H9 (cell line): ENCODE results near the gene KCTD16. TPM values are rescaled to one million over a fixed set of nuclear protein-coding genes. Genes with fewer than 3 reads are reported as not detected.

Experiments used
- DNase-seq: peaks from one replicate; pipeline ENCODE4 v3.0.0-alpha.2; 2017
- H2AFZ ChIP-seq: one replicate; pipeline ENCODE4 v1.6.1; 2013; ENCODE audit warnings: mild to moderate bottlenecking, low read length, control low read depth, moderate library complexity
- H2AK5ac ChIP-seq: 2 replicates; pipeline ENCODE4 v1.6.1; 2013; ENCODE audit warnings: low read length, control low read depth, mixed read lengths; ENCODE audit not compliant: insufficient read length
- H2BK120ac ChIP-seq: one replicate; pipeline ENCODE4 v1.6.1; 2013; ENCODE audit warnings: low read depth, mild to moderate bottlenecking, low read length, control low read depth, inconsistent platforms; ENCODE audit not compliant: poor library complexity, severe bottlenecking
- H2BK12ac ChIP-seq: 2 replicates; pipeline ENCODE4 v1.6.1; 2013; ENCODE audit warnings: low read length, control low read depth, mixed read lengths, low read depth; ENCODE audit not compliant: insufficient read length
- H2BK15ac ChIP-seq: 2 replicates; pipeline ENCODE4 v1.6.1; 2013; ENCODE audit warnings: low read depth, low read length, control low read depth
- H2BK20ac ChIP-seq: one replicate; pipeline ENCODE4 v1.6.1; 2013; ENCODE audit warnings: low read depth, mild to moderate bottlenecking, low read length, control low read depth, inconsistent platforms; ENCODE audit not compliant: poor library complexity, severe bottlenecking
- H2BK5ac ChIP-seq: 2 replicates; pipeline ENCODE4 v1.6.1; 2013; ENCODE audit warnings: low read length, control low read depth, mixed read lengths; ENCODE audit not compliant: insufficient read length
- H3K14ac ChIP-seq: 2 replicates; pipeline ENCODE4 v1.6.1; 2013; ENCODE audit warnings: low read length, control low read depth; ENCODE audit not compliant: insufficient read depth
- H3K18ac ChIP-seq: 2 replicates; pipeline ENCODE4 v1.6.1; 2013; ENCODE audit warnings: low read depth, mild to moderate bottlenecking, mixed read lengths, low read length, control low read depth; ENCODE audit not compliant: insufficient read length
- H3K23ac ChIP-seq: 2 replicates; pipeline ENCODE4 v1.6.1; 2013; ENCODE audit warnings: low read length, control low read depth, mixed read lengths, low read depth; ENCODE audit not compliant: insufficient read length
- H3K23me2 ChIP-seq: 2 replicates; pipeline ENCODE4 v1.6.1; 2013; ENCODE audit warnings: low read depth, mild to moderate bottlenecking, mixed read lengths, low read length, control low read depth; ENCODE audit not compliant: insufficient read length, poor library complexity, severe bottlenecking
- H3K27ac ChIP-seq: 2 replicates; pipeline ENCODE4 v1.5.1; 2013; ENCODE audit warnings: low read length, control low read depth, mixed read lengths, low read depth; ENCODE audit not compliant: insufficient read length
- H3K27me3 ChIP-seq: 2 replicates; pipeline ENCODE4 v1.6.1; 2013; ENCODE audit warnings: low read length, control low read depth, inconsistent platforms; ENCODE audit not compliant: insufficient read depth
- H3K4ac ChIP-seq: 2 replicates; pipeline ENCODE4 v1.6.1; 2013; ENCODE audit warnings: low read depth, mild to moderate bottlenecking, control low read depth, inconsistent platforms, low read length, moderate library complexity
- H3K4me1 ChIP-seq: 2 replicates; pipeline ENCODE4 v1.6.1; 2013; ENCODE audit warnings: low read length, control low read depth, inconsistent platforms; ENCODE audit not compliant: insufficient read depth
- H3K4me2 ChIP-seq: 2 replicates; pipeline ENCODE4 v1.6.1; 2013; ENCODE audit warnings: low read length, control low read depth, mixed read lengths; ENCODE audit not compliant: insufficient read length, insufficient read depth
- H3K56ac ChIP-seq: 2 replicates; pipeline ENCODE4 v1.6.1; 2013; ENCODE audit warnings: low read depth, mild to moderate bottlenecking, mixed read lengths, low read length, control low read depth; ENCODE audit not compliant: insufficient read length
- H3K79me1 ChIP-seq: 2 replicates; pipeline ENCODE4 v1.6.1; 2013; ENCODE audit warnings: low read depth, mild to moderate bottlenecking, moderate library complexity, low read length, control low read depth, inconsistent platforms; ENCODE audit not compliant: insufficient read depth, poor library complexity, severe bottlenecking
- H3K79me2 ChIP-seq: 2 replicates; pipeline ENCODE4 v1.6.1; 2013; ENCODE audit warnings: low read length, control low read depth, inconsistent platforms; ENCODE audit not compliant: insufficient read depth
- H3K9ac ChIP-seq: 2 replicates; pipeline ENCODE4 v1.6.1; 2013; ENCODE audit warnings: low read length, control low read depth, mixed read lengths; ENCODE audit not compliant: insufficient read length; ENCODE audit errors: extremely low read depth
- H3K9me3 ChIP-seq: one replicate; pipeline ENCODE4 v1.6.1; 2013; ENCODE audit warnings: low read depth, low read length, inconsistent platforms; ENCODE audit not compliant: control insufficient read depth
- H3T11ph ChIP-seq: one replicate; pipeline ENCODE4 v1.6.1; 2013; ENCODE audit warnings: mild to moderate bottlenecking, low read length, control low read depth, inconsistent platforms
- H4K20me1 ChIP-seq: one replicate; pipeline ENCODE4 v1.6.1; 2013; ENCODE audit not compliant: control insufficient read depth, insufficient read length, insufficient read depth
- H4K5ac ChIP-seq: 2 replicates; pipeline ENCODE4 v1.6.1; 2013; ENCODE audit warnings: low read depth, mild to moderate bottlenecking, mixed read lengths, low read length, control low read depth; ENCODE audit not compliant: insufficient read length
- H4K8ac ChIP-seq: replicated peaks from 2 replicates; pipeline ENCODE4 v1.6.1; 2013; ENCODE audit warnings: low read length, control low read depth, mixed read lengths, low read depth; ENCODE audit not compliant: insufficient read length
- H4K91ac ChIP-seq: 2 replicates; pipeline ENCODE4 v1.6.1; 2013; ENCODE audit warnings: low read depth, mild to moderate bottlenecking, moderate library complexity, mixed read lengths, low read length, control low read depth; ENCODE audit not compliant: insufficient read length
- H3K27ac Mint-ChIP-seq, 3 experiments: 2 replicates in 2 of 3; 3 replicates in 1 of 3; pipeline ENCODE4 v1.8.0; 2020 to 2021; ENCODE audit warnings: mixed read lengths in 3 of 3, mild to moderate bottlenecking in 1 of 3, moderate library complexity in 1 of 3
- H3K27me3 Mint-ChIP-seq: 2 replicates; pipeline ENCODE4 v1.8.0; 2021; ENCODE audit warnings: low read depth, mild to moderate bottlenecking, moderate library complexity, mixed read lengths
- H3K36me3 Mint-ChIP-seq, 3 experiments: 2 replicates in 2 of 3; 3 replicates in 1 of 3; pipeline ENCODE4 v1.8.0; 2020 to 2021; ENCODE audit warnings: low read depth in 3 of 3, mixed read lengths in 3 of 3; ENCODE audit not compliant: insufficient read depth in 1 of 3
- H3K4me1 Mint-ChIP-seq, 2 experiments: 2 replicates each; pipeline ENCODE4 v1.8.0; 2020; ENCODE audit warnings: mixed read lengths in 2 of 2
- H3K4me3 Mint-ChIP-seq, 2 experiments: 2 replicates in 1 of 2; 3 replicates in 1 of 2; pipeline ENCODE4 v1.8.0; 2020 to 2021; ENCODE audit warnings: mild to moderate bottlenecking in 2 of 2, mixed read lengths in 2 of 2, moderate library complexity in 1 of 2
- H3K9me3 Mint-ChIP-seq, 2 experiments: 2 replicates in 1 of 2; 3 replicates in 1 of 2; pipeline ENCODE4 v1.8.0; 2020; ENCODE audit warnings: mild to moderate bottlenecking in 2 of 2, mixed read lengths in 2 of 2, moderate library complexity in 1 of 2
- WGBS: extraction: QIAGEN DNeasy Blood & Tissue Kit; methylation state at CpG from one replicate; pipeline ENCODE4 v1.1.7; 2013; ENCODE audit warnings: missing lambda C conversion rate, low lambda C conversion rate, mixed read lengths; ENCODE audit not compliant: insufficient read length; ENCODE audit errors: extremely low coverage; 5-methylcytosine and 5-hydroxymethylcytosine counted together
- total RNA-seq: library from RNA; stranded (reverse); gene quantifications from 2 replicates; pipeline ENCODE4 v1.2.1, GENCODE V29; 2021
- TF ChIP-seq, protein P1 (sequence below): fragments of 200-600 bp; sonication (generic); conservative IDR thresholded peaks from 3 replicates; pipeline ENCODE4 v1.8.0; 2021; ENCODE audit warnings: antibody characterized with exemption, mild to moderate bottlenecking

The KCTD16 gene
- total RNA-seq, 1 experiment from 2014 or later, result 0.09 TPM

DNA sequence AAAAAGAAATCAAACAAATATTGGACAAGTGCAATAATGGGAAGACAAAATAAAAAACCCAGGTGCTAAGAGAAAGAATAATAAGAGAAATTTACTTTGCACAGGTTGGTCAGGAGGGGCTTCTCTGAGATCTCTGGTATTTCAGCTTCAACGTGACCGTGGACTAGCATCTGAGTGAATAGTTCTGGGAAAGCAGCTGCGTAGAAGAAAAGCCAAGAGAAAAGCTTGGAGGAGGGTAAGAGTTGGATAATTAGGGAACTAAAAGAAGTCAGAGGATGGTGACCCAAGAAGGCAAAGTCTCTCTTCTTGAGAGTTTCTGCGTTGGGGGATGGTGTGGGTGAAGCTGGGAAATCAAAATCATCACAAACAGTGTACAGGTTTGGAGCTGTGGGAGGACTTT is 41.8 kb upstream of the KCTD16 start:
- Histone ChIP-seq H4K8ac (no peak overlapping the region), H4K91ac (no peak overlapping the region), H3K79me1 (no peaks in the 10 kb centered on the region), H3K79me2 (no peaks in the 10 kb centered on the region), H3K23ac (no peak overlapping the region), H2AK5ac (no peak overlapping the region), H3K23me2 (no peaks in the 10 kb centered on the region), H2BK5ac (no peak overlapping the region), H3T11ph (no peak overlapping the region), H3K4ac (no peak overlapping the region), H2BK20ac (no peak overlapping the region), H3K9me3 (no peaks in the 10 kb centered on the region), H3K27ac (no peak overlapping the region), H3K4me1 (peaks cover 3% of the 10 kb centered on the region; the same call in 1 of the 2 replicates), H2AFZ (no peak overlapping the region), H2BK120ac (no peak overlapping the region), H3K56ac (no peak overlapping the region), H3K9ac (no peak overlapping the region), H2BK12ac (no peak overlapping the region), H4K5ac (no peak overlapping the region), H3K18ac (no peak overlapping the region), H4K20me1 (no peaks in the 10 kb centered on the region), H2BK15ac (no peak overlapping the region), H3K14ac (no peak overlapping the region), H3K4me2 (no peak overlapping the region), H3K27me3 (no peaks in the 10 kb centered on the region)
- WGBS, result no CpG with 5 or more reads among the region's 4 CpGs
- peaks cover 15 to 16% of the 10 kb centered on the region in 2 experiments for H3K4me1 Mint-ChIP-seq
- H3K9me3 Mint-ChIP-seq, result no peaks in the 10 kb centered on the region
- TF ChIP-seq, protein P1, sequence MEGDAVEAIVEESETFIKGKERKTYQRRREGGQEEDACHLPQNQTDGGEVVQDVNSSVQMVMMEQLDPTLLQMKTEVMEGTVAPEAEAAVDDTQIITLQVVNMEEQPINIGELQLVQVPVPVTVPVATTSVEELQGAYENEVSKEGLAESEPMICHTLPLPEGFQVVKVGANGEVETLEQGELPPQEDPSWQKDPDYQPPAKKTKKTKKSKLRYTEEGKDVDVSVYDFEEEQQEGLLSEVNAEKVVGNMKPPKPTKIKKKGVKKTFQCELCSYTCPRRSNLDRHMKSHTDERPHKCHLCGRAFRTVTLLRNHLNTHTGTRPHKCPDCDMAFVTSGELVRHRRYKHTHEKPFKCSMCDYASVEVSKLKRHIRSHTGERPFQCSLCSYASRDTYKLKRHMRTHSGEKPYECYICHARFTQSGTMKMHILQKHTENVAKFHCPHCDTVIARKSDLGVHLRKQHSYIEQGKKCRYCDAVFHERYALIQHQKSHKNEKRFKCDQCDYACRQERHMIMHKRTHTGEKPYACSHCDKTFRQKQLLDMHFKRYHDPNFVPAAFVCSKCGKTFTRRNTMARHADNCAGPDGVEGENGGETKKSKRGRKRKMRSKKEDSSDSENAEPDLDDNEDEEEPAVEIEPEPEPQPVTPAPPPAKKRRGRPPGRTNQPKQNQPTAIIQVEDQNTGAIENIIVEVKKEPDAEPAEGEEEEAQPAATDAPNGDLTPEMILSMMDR, result no peak
- no peak overlapping the region for H3K4me3 Mint-ChIP-seq
- DNase-seq, result no peak
- no peak overlapping the region; a peak in 1 of 7 replicates for H3K27ac Mint-ChIP-seq
- no peaks in the 10 kb centered on the region for H3K27me3 Mint-ChIP-seq
- no peaks in the 10 kb centered on the region for H3K36me3 Mint-ChIP-seq
